ENCODE data around the gene FZD2. TPM values are rescaled to one million over a fixed set of nuclear protein-coding genes. Genes with fewer than 3 reads are reported as not detected.
"Not testable (repeated sequence)": the region's sequence is repeated elsewhere in the genome, so short reads cannot be mapped to it uniquely, and the experiment has no call there.

Gene FZD2
- total and polyA plus RNA-seq, 2 of the 4 experiments (the other 2 are of a cell fraction): 21.3 to 130 TPM

GRCh38 chr17:44511241-44512134 lies 45.8 kb upstream of the FZD2 start:
- H3K4me2 ChIP-seq (ENCODE audit: low read depth, low read length); H3K56ac ChIP-seq (ENCODE audit: extremely low read depth, insufficient read depth, low read length); H3K27ac ChIP-seq (ENCODE audit: insufficient read depth, low read length); H3K36me3 ChIP-seq (ENCODE audit: control insufficient read depth, insufficient read depth, low read length); H3K4me1 ChIP-seq (ENCODE audit: control insufficient read depth, insufficient read depth, low read length); H2AK5ac ChIP-seq (ENCODE audit: low read depth, low read length); H2BK120ac ChIP-seq (ENCODE audit: low read depth, low read length); BruUV-seq (replicated peaks); H3K27me3 ChIP-seq (ENCODE audit: control insufficient read depth, insufficient read depth, low read length); H3K14ac ChIP-seq (replicated peaks; ENCODE audit: low read depth, low read length); dilution Hi-C loops (cut with HindIII; ENCODE audit: low sequenced_read_pairs, unreplicated experiment); H3K9me3 ChIP-seq (ENCODE audit: control insufficient read depth, insufficient read depth, low read length); H2AK9ac ChIP-seq (replicated peaks; ENCODE audit: low read depth, low read length, poor library complexity); H2BK15ac ChIP-seq (ENCODE audit: low read depth, low read length); H4K91ac ChIP-seq (ENCODE audit: insufficient read depth, low read depth, low read length); H3K4me3 ChIP-seq (ENCODE audit: insufficient read depth, low read depth, low read length); H2BK20ac ChIP-seq (ENCODE audit: low read depth, low read length); H3K4ac ChIP-seq (ENCODE audit: low read depth, low read length); H3K9me1 ChIP-seq (ENCODE audit: insufficient read depth, low read length); H3K18ac ChIP-seq (ENCODE audit: low read depth, low read length); H3K23ac ChIP-seq (ENCODE audit: low read depth, low read length); H3K9ac ChIP-seq (ENCODE audit: low read depth, low read length); POLR2A ChIA-PET (ENCODE audit: unreplicated experiment); intact Hi-C loops (cut with micrococcal nuclease); H3K79me1 ChIP-seq (ENCODE audit: low read depth in 1 of 2, low read length in 2 of 2); H2BK5ac ChIP-seq (ENCODE audit: low read depth, low read length, poor library complexity, severe bottlenecking); H4K8ac ChIP-seq (ENCODE audit: low read depth in 2 of 2, low read length in 2 of 2); H4K20me1 ChIP-seq (ENCODE audit: insufficient read depth, low read length): not testable (repeated sequence)
- in situ Hi-C loops (cut with MboI; ENCODE audit: low sequenced_read_pairs): loop anchor here (25.0 kb wide), 1 partner anchor 299 kb away; the partner anchor contains the start of gene UBTF
- Histone ChIP-seq H4K5ac (ENCODE audit: low read depth, low read length) (peak overlapping the region; percentile 42; the same call in 1 of the 2 replicates), H2AFZ (replicated peaks; ENCODE audit: low read length, poor library complexity) (peak overlapping the region; percentile 65)
- 40% methylated on average over 2 of the region's 14 CpGs; no CpG with 5 or more reads in 1 of the 2 experiments for WGBS, 2 experiments (ENCODE audit: extremely low coverage in 2 of 2, insufficient read length in 1 of 2)
- ATAC-seq (ENCODE audit: low read depth): 0 out of 2 replicates have a peak, but pooled peaks have one; percentile 35
- CTCF ChIA-PET: interaction anchor here (0.6 to 0.7 kb wide), 4 partner anchors 13 to 183 kb away, joined by 3 to 4 read pairs (median 3); no protein-coding TSS in a partner anchor
- peak; percentile 20 for DNase-seq
